Raji (cell line): ENCODE measurements around the gene ADGRB3.

ENCODE experiments used
- POLR2A ChIP-seq: IDR thresholded peaks from 2 replicates; pipeline ENCODE4 v1.6.1; 2011; ENCODE audit warnings: low read depth, low read length, control low read depth; ENCODE audit not compliant: insufficient read depth

ADGRB3 gene

GRCh38 chr6:68778356-68779020, 143.4 kb downstream of the ADGRB3 start:
- TF ChIP-seq POLR2A: no peak

GRCh38 chr6:68779366-68779765, 144.3 kb downstream of the ADGRB3 start:
- TF ChIP-seq POLR2A: no peak

DNA sequence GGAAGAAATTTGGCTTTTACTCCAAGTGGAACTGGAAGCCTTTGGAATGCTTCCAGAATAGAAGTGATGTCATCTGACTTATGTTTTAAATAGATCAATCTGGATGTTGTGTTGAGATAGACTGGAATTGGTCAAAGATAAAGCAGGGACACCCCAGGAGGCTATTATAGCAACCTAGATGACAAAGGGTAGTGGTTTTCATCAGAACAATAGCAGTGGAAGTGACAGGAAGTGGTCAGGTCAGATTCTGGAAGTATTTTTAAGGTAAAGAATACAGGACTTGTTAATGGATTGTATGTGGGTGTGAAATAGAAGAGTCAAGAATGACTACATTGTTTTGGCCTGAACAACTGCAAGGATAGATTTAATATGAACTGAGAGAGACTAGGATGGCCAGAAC, 191.4 kb downstream of the ADGRB3 start:
- TF ChIP-seq POLR2A: no peak

GRCh38 chr6:68834551-68834950, 199.5 kb downstream of the ADGRB3 start:
- no peak for TF ChIP-seq POLR2A

DNA sequence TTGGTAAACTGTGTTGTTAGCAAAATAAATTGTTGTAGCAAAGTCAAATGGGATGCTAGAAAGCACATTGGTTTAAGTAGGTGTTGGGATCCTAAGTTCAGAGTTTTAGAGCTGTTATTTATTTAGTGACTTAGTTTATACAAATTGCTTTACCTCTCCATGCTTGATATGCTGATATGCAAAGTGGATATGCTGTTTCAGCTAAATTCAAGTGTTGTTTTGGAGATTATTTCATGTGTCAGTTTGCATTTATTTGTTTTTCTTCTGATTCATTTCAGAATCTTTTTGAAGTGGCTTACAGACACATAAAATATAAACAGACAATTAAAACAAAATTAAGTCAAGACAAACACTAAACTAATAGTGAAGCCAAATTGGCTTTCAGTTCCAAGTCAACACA, 203.5 kb downstream of the ADGRB3 start:
- no peak for TF ChIP-seq POLR2A

DNA sequence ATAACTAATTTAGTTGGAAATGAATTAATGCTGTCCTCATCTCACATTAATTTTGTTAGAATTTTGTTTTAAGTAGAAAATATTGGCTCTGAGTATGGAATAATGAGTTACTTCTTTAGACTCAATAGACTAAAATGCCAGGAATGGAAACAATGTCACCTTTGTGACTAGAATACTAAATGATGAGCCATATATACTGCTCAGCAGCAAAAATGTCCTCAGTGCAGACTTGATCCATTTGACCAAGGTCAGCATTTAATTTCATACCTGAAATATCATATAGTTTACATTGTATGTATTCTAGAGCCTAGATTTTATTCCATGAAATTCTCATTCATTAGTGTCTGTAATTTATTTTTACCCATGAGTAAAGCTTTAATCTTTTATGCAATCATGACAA, 217.7 kb downstream of the ADGRB3 start:
- TF ChIP-seq POLR2A: no peak

DNA sequence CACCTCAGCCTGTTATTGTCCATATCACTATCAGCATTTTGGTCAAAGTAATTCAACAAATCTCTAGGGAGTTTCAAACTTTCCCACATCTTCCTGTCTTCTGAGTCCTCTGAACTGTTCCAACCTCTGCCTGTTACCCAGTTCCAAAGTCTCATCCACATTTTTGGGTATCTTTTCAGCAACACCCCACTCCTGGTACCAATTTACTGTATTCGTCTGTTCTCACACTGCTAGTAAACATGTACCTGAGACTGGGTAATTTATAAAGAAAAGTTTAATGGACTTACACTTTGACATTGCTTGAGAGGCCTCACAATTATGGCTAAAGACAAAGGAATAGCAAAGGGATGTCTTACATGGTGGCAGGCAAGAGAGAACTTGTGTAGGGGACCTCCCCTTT, 224.2 kb downstream of the ADGRB3 start:
- no peak for TF ChIP-seq POLR2A

GRCh38 chr6:68868646-68869045, 233.6 kb downstream of the ADGRB3 start:
- no peak for TF ChIP-seq POLR2A

GRCh38 chr6:68873236-68873635, 238.2 kb downstream of the ADGRB3 start:
- TF ChIP-seq POLR2A: no peak

DNA sequence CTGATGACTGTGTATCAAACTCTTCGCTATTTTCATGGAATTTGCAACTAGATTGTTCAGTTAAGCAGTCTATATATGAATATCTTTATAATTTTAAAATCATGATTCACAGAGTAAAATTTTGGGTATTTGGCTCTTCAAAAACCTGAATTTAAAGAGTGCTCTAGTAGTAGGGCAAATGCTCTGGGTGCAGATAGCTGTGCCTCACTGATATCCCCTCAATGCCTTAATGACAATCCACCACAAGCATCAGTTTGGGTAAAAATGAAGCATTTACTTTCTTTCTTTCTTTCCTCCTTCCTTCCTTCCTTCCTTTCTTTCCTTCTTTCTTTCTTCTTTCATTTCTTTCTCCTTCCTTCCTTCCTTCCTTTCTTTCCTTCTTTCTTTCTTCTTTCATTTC, 239.7 kb downstream of the ADGRB3 start:
- TF ChIP-seq POLR2A: no peak

DNA sequence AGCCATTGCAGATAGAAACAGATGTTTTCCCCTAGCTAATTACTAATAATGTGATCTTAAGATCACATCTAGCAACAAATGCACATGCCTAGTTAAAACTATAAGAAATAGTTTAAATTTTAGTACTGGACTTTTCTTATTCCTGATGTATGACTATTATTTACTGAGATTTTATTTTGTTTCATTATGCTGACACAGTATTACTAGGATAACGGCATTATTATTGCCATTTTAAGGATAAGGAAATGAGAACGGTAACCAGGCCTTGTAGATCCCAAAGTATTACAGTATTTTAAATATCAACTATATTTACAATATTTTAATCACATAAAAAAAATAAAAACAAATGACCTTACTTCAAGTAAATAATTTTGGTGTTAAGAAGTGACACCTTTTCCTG, 240.3 kb downstream of the ADGRB3 start:
- TF ChIP-seq POLR2A: no peak

DNA sequence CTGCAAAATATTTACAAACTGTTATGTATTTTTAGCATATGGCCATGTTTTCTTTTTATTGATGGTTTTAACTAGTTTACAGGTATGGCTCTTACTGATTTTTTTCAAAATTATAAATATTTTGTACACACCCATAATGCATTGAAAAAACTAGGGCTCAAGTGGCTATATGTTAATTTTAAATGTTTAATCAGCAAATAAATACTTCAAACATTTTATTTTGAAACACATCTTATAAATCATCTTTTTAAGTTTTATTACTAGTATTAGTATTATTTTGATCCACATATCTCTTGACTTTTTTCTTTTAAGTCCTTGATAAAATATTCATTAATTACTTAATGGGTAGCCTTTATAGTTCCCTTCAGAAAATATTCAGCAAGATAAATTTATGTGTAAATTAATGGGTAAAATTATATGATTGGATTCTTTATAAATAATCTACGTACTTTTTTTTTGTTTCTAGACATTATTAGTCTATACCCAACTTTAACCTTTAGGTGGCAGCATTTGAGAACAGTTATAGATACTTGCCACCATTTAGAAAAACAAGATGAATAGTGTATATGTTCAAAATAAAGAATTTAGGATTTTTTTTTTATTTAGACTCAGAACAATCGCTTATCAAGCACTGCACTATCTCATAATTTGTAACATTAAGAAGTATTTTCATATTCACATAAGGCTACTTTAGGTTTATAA, 241.9 kb downstream of the ADGRB3 start:
- no peak for TF ChIP-seq POLR2A

GRCh38 chr6:68880050-68880813, 245.2 kb downstream of the ADGRB3 start:
- TF ChIP-seq POLR2A: no peak

DNA sequence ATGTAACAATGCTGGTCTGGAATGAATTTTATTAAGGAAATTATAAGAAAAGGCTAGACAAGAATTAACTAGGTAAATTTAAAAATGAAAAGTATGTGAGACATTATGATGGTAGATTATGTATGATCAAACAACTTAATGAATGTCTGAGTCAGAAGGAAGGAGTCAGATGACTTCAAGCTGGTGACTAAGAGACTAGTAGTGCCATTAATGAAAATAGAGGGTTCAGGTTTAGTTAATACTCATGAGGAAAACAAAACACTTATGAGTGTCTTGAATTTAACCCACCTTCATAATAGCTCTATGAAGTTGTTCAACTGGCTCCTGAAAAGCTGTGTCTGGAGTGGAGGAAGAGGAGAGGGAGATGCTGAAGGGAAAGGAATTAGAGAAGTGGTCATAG, 256.3 kb downstream of the ADGRB3 start:
- TF ChIP-seq POLR2A: no peak

DNA sequence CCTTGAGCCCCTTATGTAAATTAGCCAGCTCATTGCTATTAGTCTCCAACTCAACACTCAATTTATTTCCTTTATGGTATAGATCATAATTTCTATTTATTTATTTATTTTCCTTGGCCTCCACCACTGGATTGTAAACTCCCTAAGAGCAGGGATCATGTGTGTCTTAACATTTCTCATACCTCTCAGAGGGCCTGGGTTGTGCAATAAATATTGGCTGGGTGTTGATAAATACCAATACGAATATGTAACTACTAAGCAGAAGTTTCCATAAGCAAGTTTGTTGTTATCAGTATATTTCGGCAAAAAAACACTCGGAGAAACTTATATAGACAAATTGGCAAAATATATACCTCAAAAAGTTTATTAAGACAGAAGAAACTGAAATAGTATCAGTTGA, 257.4 kb downstream of the ADGRB3 start:
- TF ChIP-seq POLR2A: no peak

- no peak for TF ChIP-seq POLR2A
Measured at GRCh38 chr6:68895929-68896328, 260.8 kb downstream of the ADGRB3 start.
